Upper lobe of right lung (tissue), 1 donor: ENCODE results near the gene ZBTB17. TPM values are rescaled to one million over a fixed set of nuclear protein-coding genes. Genes with fewer than 3 reads are reported as not detected.
A peak's percentile ranks its signal among the peaks of the same experiment; 100 is the strongest.
"Not testable (repeated sequence)": the region's sequence is repeated elsewhere in the genome, so short reads cannot be mapped to it uniquely, and the experiment has no call there.

ENCODE experiments used
- ATAC-seq: fragments of 200-7000 bp; cut with Tn5 transposase; one replicate; pipeline ENCODE4 v1.9.1; 2020; ENCODE audit warnings: mild to moderate bottlenecking, moderate library complexity
- DNase-seq: peaks from one replicate; pipeline ENCODE4 v3.0.0-alpha.2; 2020
- H3K27ac ChIP-seq: fragments of 200-600 bp; one replicate; pipeline ENCODE4 v1.8.0; 2022
- H3K27me3 ChIP-seq: fragments of 200-600 bp; one replicate; pipeline ENCODE4 v1.8.0; 2022; ENCODE audit warnings: mild to moderate bottlenecking
- H3K36me3 ChIP-seq: fragments of 200-600 bp; one replicate; pipeline ENCODE4 v1.8.0; 2022
- H3K4me1 ChIP-seq: fragments of 200-600 bp; one replicate; pipeline ENCODE4 v1.8.0; 2022
- H3K4me3 ChIP-seq: fragments of 200-600 bp; one replicate; pipeline ENCODE4 v1.8.0; 2022; ENCODE audit warnings: mild to moderate bottlenecking
- H3K9me3 ChIP-seq: fragments of 200-600 bp; one replicate; pipeline ENCODE4 v1.8.0; 2022
- intact Hi-C: fragments of 100-400 bp; cut with DNase I; formaldehyde crosslinking; loops from one replicate; pipeline ENCODE4 v1.11.0; 2022
- long read RNA-seq: library from polyadenylated mRNA; unstranded; transcript quantifications from one replicate; pipeline ENCODE4 v2.0.0, GENCODE V29; 2021
- total RNA-seq: library from RNA; stranded (reverse); fragmentation: NEBNext Ultra II Directional; extraction: Animal tissue kit (Norgen Biotek cat#: 25700); gene quantifications from one replicate; pipeline ENCODE4 v1.2.1, GENCODE V29; 2021
- TF ChIP-seq, protein P1 (sequence below): fragments of 200-600 bp; IDR thresholded peaks from one replicate; pipeline ENCODE4 v1.8.0; 2022; ENCODE audit warnings: antibody characterized with exemption
- donor health status: DM: no; HTN: yes; CAD: no; lungs with severe emphysema.

The ZBTB17 gene
- total RNA-seq = 42.3 TPM
- long read RNA-seq, transcript ZBTB17-202 (16 exons, 2,745 nt) = major isoform, 36 of 68 reads
- long read RNA-seq, partial matches to known transcripts = 12 of 68 reads
- long read RNA-seq, other reads (novel, unspliced or antisense) = 19 of 68 reads

GRCh38 chr1:15975805-15976680 is at the start of gene ZBTB17:
TSS of gene ZBTB17 (minus strand) at chr1:15976101. CDS start at chr1:15948495, 27,606 bp downstream.
- ATAC-seq (peak; percentile 99), DNase-seq (peak; percentile 97)
- TF ChIP-seq, protein P1, sequence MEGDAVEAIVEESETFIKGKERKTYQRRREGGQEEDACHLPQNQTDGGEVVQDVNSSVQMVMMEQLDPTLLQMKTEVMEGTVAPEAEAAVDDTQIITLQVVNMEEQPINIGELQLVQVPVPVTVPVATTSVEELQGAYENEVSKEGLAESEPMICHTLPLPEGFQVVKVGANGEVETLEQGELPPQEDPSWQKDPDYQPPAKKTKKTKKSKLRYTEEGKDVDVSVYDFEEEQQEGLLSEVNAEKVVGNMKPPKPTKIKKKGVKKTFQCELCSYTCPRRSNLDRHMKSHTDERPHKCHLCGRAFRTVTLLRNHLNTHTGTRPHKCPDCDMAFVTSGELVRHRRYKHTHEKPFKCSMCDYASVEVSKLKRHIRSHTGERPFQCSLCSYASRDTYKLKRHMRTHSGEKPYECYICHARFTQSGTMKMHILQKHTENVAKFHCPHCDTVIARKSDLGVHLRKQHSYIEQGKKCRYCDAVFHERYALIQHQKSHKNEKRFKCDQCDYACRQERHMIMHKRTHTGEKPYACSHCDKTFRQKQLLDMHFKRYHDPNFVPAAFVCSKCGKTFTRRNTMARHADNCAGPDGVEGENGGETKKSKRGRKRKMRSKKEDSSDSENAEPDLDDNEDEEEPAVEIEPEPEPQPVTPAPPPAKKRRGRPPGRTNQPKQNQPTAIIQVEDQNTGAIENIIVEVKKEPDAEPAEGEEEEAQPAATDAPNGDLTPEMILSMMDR = no peak
- intact Hi-C loops = no loop called here
- peaks cover 14% of the 10 kb centered on the region for H3K4me1 ChIP-seq
- H3K27me3 ChIP-seq = no peaks in the 10 kb centered on the region
- peak within 1 kb of the TSS; percentile 78 for H3K4me3 ChIP-seq
- H3K9me3 ChIP-seq = no peaks in the 10 kb centered on the region
- peak within 1 kb of the TSS; percentile 76 for H3K27ac ChIP-seq
- peaks cover 16% of the 10 kb centered on the region for H3K36me3 ChIP-seq

- no peak for ATAC-seq
- Histone ChIP-seq H3K9me3 (no peaks in the 10 kb centered on the region), H3K27ac (no peak overlapping the region), H3K4me1 (peaks cover 17% of the 10 kb centered on the region), H3K27me3 (no peaks in the 10 kb centered on the region), H3K36me3 (no peaks in the 10 kb centered on the region), H3K4me3 (no peak overlapping the region)
- intact Hi-C loops = no loop called here
- TF ChIP-seq, protein P1 = no peak
- no peak for DNase-seq
Measured at GRCh38 chr1:16023050-16023653, 47.3 kb upstream of the ZBTB17 start.

DNA sequence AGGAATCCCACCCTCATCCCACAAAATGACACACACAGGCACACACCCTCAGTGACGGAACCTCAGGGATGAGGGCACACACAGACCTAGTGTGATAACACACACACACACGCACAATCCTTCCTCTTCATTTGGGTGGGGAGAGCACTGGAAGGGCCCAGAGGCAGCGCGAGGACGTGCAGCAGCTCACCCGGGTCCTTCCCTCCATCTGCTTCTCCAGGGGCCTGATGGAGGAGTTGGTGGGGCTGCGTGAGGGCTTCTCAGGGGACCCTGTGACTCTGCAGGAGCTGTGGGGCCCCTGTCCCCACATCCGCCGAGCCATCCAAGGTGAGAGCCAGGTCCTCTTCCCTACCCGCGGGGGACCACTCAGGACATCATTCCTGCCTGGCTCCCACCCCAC is 46.5 kb upstream of the ZBTB17 start:
- H3K27ac ChIP-seq = no peak overlapping the region
- DNase-seq (no peak), ATAC-seq (no peak)
- no peaks in the 10 kb centered on the region for H3K36me3 ChIP-seq
- H3K9me3 ChIP-seq = no peaks in the 10 kb centered on the region
- peaks cover 23% of the 10 kb centered on the region for H3K4me1 ChIP-seq
- H3K4me3 ChIP-seq = no peak overlapping the region
- H3K27me3 ChIP-seq = no peaks in the 10 kb centered on the region
- intact Hi-C loops = no loop called here
- TF ChIP-seq, protein P1 = no peak

GRCh38 chr1:16021681-16022080 is 45.8 kb upstream of the ZBTB17 start, which contains the start of gene CLCNKA:
TSS of gene CLCNKA (plus strand) at chr1:16022036. CDS start at chr1:16022620, 584 bp downstream.
- Histone ChIP-seq H3K4me3 (no peak within 1 kb of the TSS), H3K27me3 (no peaks in the 10 kb centered on the region), H3K9me3 (no peaks in the 10 kb centered on the region), H3K4me1 (peaks cover 16% of the 10 kb centered on the region), H3K27ac (no peak within 1 kb of the TSS), H3K36me3 (no peaks in the 10 kb centered on the region)
- intact Hi-C loops = no loop called here
- DNase-seq (no peak), ATAC-seq (no peak)
- TF ChIP-seq, protein P1 = no peak

DNA sequence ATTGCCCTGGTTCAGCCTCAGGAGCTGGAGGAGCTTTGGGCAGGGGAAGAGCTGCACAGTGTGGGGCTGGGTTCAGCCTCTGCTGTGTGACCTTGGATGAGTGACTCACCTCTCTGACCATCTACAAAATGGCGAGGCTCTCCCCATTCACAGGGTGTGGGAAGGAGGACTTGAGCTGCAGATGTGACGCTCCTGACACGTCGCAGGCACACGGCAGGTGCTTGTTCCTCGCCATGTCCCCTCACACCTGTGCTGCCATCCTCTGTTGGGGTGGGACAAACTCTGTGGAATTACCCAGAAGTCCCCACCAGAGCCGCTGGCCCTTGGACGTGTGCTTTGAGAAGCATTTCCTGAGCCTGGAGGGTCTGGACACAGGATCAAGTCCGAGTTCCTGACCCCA is 45.0 kb upstream of the ZBTB17 start:
- H3K4me3 ChIP-seq, intact Hi-C loops, H3K27ac ChIP-seq, ATAC-seq, DNase-seq, H3K27me3 ChIP-seq, H3K9me3 ChIP-seq, H3K36me3 ChIP-seq: not testable (repeated sequence)
- peaks cover 15% of the 10 kb centered on the region for H3K4me1 ChIP-seq

GRCh38 chr1:16020325-16020724 is 44.4 kb upstream of the ZBTB17 start:
- Histone ChIP-seq H3K4me1 (peaks cover 15% of the 10 kb centered on the region), H3K9me3 (no peaks in the 10 kb centered on the region), H3K27me3 (no peaks in the 10 kb centered on the region), H3K36me3 (no peaks in the 10 kb centered on the region), H3K4me3 (no peak overlapping the region), H3K27ac (no peak overlapping the region)
- TF ChIP-seq, protein P1 = no peak
- DNase-seq (no peak), ATAC-seq (no peak)
- intact Hi-C loops = no loop called here
